Measurements from ENCODE around the gene ARPC1B.

Gene ARPC1B

GRCh38 chr7:99359465-99360154, 14.9 kb upstream of the ARPC1B start:
- in situ Hi-C loops (cut with MboI; ENCODE audit: low pct_unique_long_range_greater_than_20kb, low sequenced_read_pairs, unreplicated experiment), result no loop called here
- no peak for DNase-seq (ENCODE audit: low spot score)
- TF ChIP-seq CTCF (IDR thresholded peaks at IDR 0.05; ENCODE audit: extremely low read depth, insufficient read depth, missing control alignments), result no peak

GRCh38 chr7:99362801-99363200, 11.7 kb upstream of the ARPC1B start:
- DNase-seq (ENCODE audit: low spot score), result no peak
- in situ Hi-C loops (cut with MboI; ENCODE audit: low pct_unique_long_range_greater_than_20kb, low sequenced_read_pairs, unreplicated experiment), result no loop called here
- TF ChIP-seq CTCF (IDR thresholded peaks at IDR 0.05; ENCODE audit: extremely low read depth, insufficient read depth, missing control alignments), result no peak

- no peak for DNase-seq (ENCODE audit: low spot score)
- in situ Hi-C loops (cut with MboI; ENCODE audit: low pct_unique_long_range_greater_than_20kb, low sequenced_read_pairs, unreplicated experiment), result no loop called here
- TF ChIP-seq CTCF (IDR thresholded peaks at IDR 0.05; ENCODE audit: extremely low read depth, insufficient read depth, missing control alignments), result no peak
These were observed 11.2 kb upstream of the ARPC1B start for GRCh38 chr7:99363286-99363685.

- TF ChIP-seq CTCF (IDR thresholded peaks at IDR 0.05; ENCODE audit: extremely low read depth, insufficient read depth, missing control alignments), result peak; percentile 71
- in situ Hi-C loops (cut with MboI; ENCODE audit: low pct_unique_long_range_greater_than_20kb, low sequenced_read_pairs, unreplicated experiment), result no loop called here
- peak; percentile 63 for DNase-seq (ENCODE audit: low spot score)
These were observed 9.0 kb upstream of the ARPC1B start for GRCh38 chr7:99365318-99366141.

GRCh38 chr7:99366646-99367045, 7.9 kb upstream of the ARPC1B start:
- in situ Hi-C loops (cut with MboI; ENCODE audit: low pct_unique_long_range_greater_than_20kb, low sequenced_read_pairs, unreplicated experiment), result no loop called here
- DNase-seq (ENCODE audit: low spot score), result no peak
- no peak for TF ChIP-seq CTCF (IDR thresholded peaks at IDR 0.05; ENCODE audit: extremely low read depth, insufficient read depth, missing control alignments)

- no peak for TF ChIP-seq CTCF (IDR thresholded peaks at IDR 0.05; ENCODE audit: extremely low read depth, insufficient read depth, missing control alignments)
- in situ Hi-C loops (cut with MboI; ENCODE audit: low pct_unique_long_range_greater_than_20kb, low sequenced_read_pairs, unreplicated experiment), result no loop called here
- no peak for DNase-seq (ENCODE audit: low spot score)
These were observed 5.7 kb upstream of the ARPC1B start for GRCh38 chr7:99368750-99369389.

Measured in GM13977 (cell line).